HG02884 (cell line): ENCODE results near the gene ADIPOR1.

Experiments
- ATAC-seq: cut with Tn5 transposase; IDR thresholded peaks from one replicate; pipeline ENCODE4 v1.9.1; 2021; ENCODE audit warnings: mild to moderate bottlenecking, moderate library complexity; ENCODE audit not compliant: unreplicated experiment

The ADIPOR1 gene

GRCh38 chr1:202974856-202975255 is 16.7 kb upstream of the ADIPOR1 start:
- no peak for ATAC-seq

- ATAC-seq = no peak
Observed at GRCh38 chr1:202972046-202972445, 13.9 kb upstream of the ADIPOR1 start.

- ATAC-seq = no peak
Observed at GRCh38 chr1:202968895-202969295, 10.8 kb upstream of the ADIPOR1 start.

GRCh38 chr1:202968351-202968750 is 10.2 kb upstream of the ADIPOR1 start:
- no peak for ATAC-seq

- no peak for ATAC-seq
Observed at GRCh38 chr1:202967684-202968281, 9.7 kb upstream of the ADIPOR1 start.

GRCh38 chr1:202966006-202966898 is 8.1 kb upstream of the ADIPOR1 start:
- no peak for ATAC-seq

GRCh38 chr1:202965422-202965821 is 7.3 kb upstream of the ADIPOR1 start:
- no peak for ATAC-seq

- no peak for ATAC-seq
Observed at GRCh38 chr1:202964791-202965410, 6.8 kb upstream of the ADIPOR1 start.

- ATAC-seq = no peak
Observed at GRCh38 chr1:202961220-202961880, 3.2 kb upstream of the ADIPOR1 start.

- ATAC-seq = no peak
Observed at GRCh38 chr1:202959276-202959620, 1.1 kb upstream of the ADIPOR1 start.

GRCh38 chr1:202958544-202959275 is 598 bp upstream of the ADIPOR1 start:
- no peak for ATAC-seq

GRCh38 chr1:202956969-202957368 is 1.1 kb downstream of the ADIPOR1 start:
- ATAC-seq = no peak

GRCh38 chr1:202954057-202954745 is 3.9 kb downstream of the ADIPOR1 start:
- ATAC-seq = no peak

GRCh38 chr1:202953392-202953791 is 4.7 kb downstream of the ADIPOR1 start:
- ATAC-seq = no peak

GRCh38 chr1:202952818-202953217 is 5.3 kb downstream of the ADIPOR1 start:
- no peak for ATAC-seq

GRCh38 chr1:202952099-202952498 is 6.0 kb downstream of the ADIPOR1 start:
- no peak for ATAC-seq

GRCh38 chr1:202951437-202951836 is 6.7 kb downstream of the ADIPOR1 start:
- no peak for ATAC-seq

GRCh38 chr1:202945483-202945882 is 12.6 kb downstream of the ADIPOR1 start:
- ATAC-seq = no peak

- ATAC-seq = no peak
Observed at GRCh38 chr1:202944438-202944921, 13.6 kb downstream of the ADIPOR1 start.

GRCh38 chr1:202942426-202942825 is 15.7 kb downstream of the ADIPOR1 start:
- no peak for ATAC-seq
